Aorta (tissue), 5 donors: ENCODE results near the gene MED13L. TPM values are rescaled to one million over a fixed set of nuclear protein-coding genes. Genes with fewer than 3 reads are reported as not detected.

Experiments used
- ATAC-seq: fragments of 200-7000 bp; cut with Tn5 transposase; one replicate; pipeline ENCODE4 v1.9.1; 2022; ENCODE audit warnings: moderate library complexity; ENCODE audit not compliant: low FRiP score
- DNase-seq, 2 donors: peaks; one replicate each; pipeline ENCODE4 v3.0.0-alpha.2; 2020
- H3K27ac ChIP-seq, 2 donors: one replicate each; pipeline ENCODE4 v1.5.1; 2013; ENCODE audit warnings: low read length in 2 of 2, mild to moderate bottlenecking in 2 of 2, moderate library complexity in 2 of 2, control low read depth in 1 of 2, inconsistent platforms in 1 of 2, low read depth in 1 of 2
- H3K27me3 ChIP-seq, 2 donors: one replicate each; pipeline ENCODE4 v1.6.1; 2013; ENCODE audit warnings: control low read depth in 1 of 2, low read length in 1 of 2, mild to moderate bottlenecking in 1 of 2, moderate library complexity in 1 of 2; ENCODE audit not compliant: insufficient read depth in 2 of 2, control insufficient read depth in 1 of 2
- H3K36me3 ChIP-seq, 2 donors: one replicate each; pipeline ENCODE4 v1.6.1; 2013; ENCODE audit warnings: control low read depth in 1 of 2, low read length in 1 of 2, mild to moderate bottlenecking in 1 of 2; ENCODE audit not compliant: insufficient read depth in 2 of 2, control insufficient read depth in 1 of 2
- H3K4me1 ChIP-seq, 2 donors: one replicate each; pipeline ENCODE4 v1.6.1; 2013; ENCODE audit warnings: low read length in 2 of 2, control low read depth in 1 of 2, mild to moderate bottlenecking in 1 of 2, moderate library complexity in 1 of 2; ENCODE audit not compliant: insufficient read depth in 2 of 2, control insufficient read depth in 1 of 2
- H3K4me3 ChIP-seq, 2 donors: one replicate each; pipeline ENCODE4 v1.5.1; 2013; ENCODE audit warnings: low read length in 2 of 2, control low read depth in 1 of 2, mild to moderate bottlenecking in 1 of 2
- H3K9me3 ChIP-seq: one replicate; pipeline ENCODE4 v1.6.1; 2013; ENCODE audit warnings: mild to moderate bottlenecking, low read length; ENCODE audit not compliant: control insufficient read depth
- WGBS, 2 donors: extraction: QIAGEN DNeasy Blood & Tissue Kit; methylation state at CpG; one replicate each; pipeline ENCODE4 v1.1.7; 2013; 5-methylcytosine and 5-hydroxymethylcytosine counted together
- intact Hi-C, 2 donors: fragments of 100-400 bp; cut with DNase I; formaldehyde crosslinking; loops; one replicate each; pipeline versions ENCODE4 v1.14.2 to v1.15.0; 2022
- polyA plus RNA-seq, 2 donors: library from polyadenylated mRNA; stranded (reverse); fragments of 200-250 nt; gene quantifications; one replicate each; pipeline ENCODE4 v1.2.3, GENCODE V29; 2013
- total RNA-seq, 2 donors: library from RNA; stranded (reverse); fragmentation: NEBNext Ultra II Directional; extraction: Animal tissue kit (Norgen Biotek cat#: 25700); gene quantifications; one replicate each; pipeline ENCODE4 v1.2.1, GENCODE V29; 2021
- donor health status: healthy with polysubstance abuse.
- donor health status: Bipolar disorder and iron deficiency.
- donor health status: DM: no; HTN: no; CAD: no.
- donor health status: DM: no; HTN: no; CAD: no.
- donor health status: DM: yes; HTN: yes; CAD: no.

The MED13L gene
- total and polyA plus RNA-seq, 4 donors, result 16.7 to 215 (median 114) TPM

GRCh38 chr12:116207274-116207673 is 70.2 kb downstream of the MED13L start:
- no peak for ATAC-seq
- H3K36me3 ChIP-seq, result no peaks in the 10 kb centered on the region
- WGBS, 2 donors, result 95 to 98% methylated on average over 3 of the region's 3 CpGs
- DNase-seq, result no peak
- H3K4me3 ChIP-seq, result no peak overlapping the region
- H3K4me1 ChIP-seq, result peaks cover 3 to 6% of the 10 kb centered on the region in 2 donors
- no peak overlapping the region for H3K27ac ChIP-seq
- no peaks in the 10 kb centered on the region for H3K27me3 ChIP-seq
- no peaks in the 10 kb centered on the region for H3K9me3 ChIP-seq
- intact Hi-C loops, result no loop called here

- ATAC-seq (no peak), DNase-seq (no peak)
- Histone ChIP-seq H3K27me3 (no peaks in the 10 kb centered on the region), H3K4me1 (peaks cover 3 to 6% of the 10 kb centered on the region in 2 donors), H3K9me3 (no peaks in the 10 kb centered on the region), H3K27ac (no peak overlapping the region), H3K4me3 (no peak overlapping the region), H3K36me3 (no peaks in the 10 kb centered on the region)
- WGBS, 2 donors, result 91 to 96% methylated on average over 3 of the region's 3 CpGs
- intact Hi-C loops, result no loop called here
Observed at GRCh38 chr12:116206828-116207227, 70.7 kb downstream of the MED13L start.

GRCh38 chr12:116204785-116205184 is 72.7 kb downstream of the MED13L start:
- H3K4me1 ChIP-seq, result peaks cover 2 to 4% of the 10 kb centered on the region in 2 donors

GRCh38 chr12:116204169-116204568 is 73.3 kb downstream of the MED13L start:
- H3K27ac ChIP-seq, result no peak overlapping the region
- H3K36me3 ChIP-seq, result no peaks in the 10 kb centered on the region
- DNase-seq (no peak), ATAC-seq (no peak)
- no peaks in the 10 kb centered on the region for H3K27me3 ChIP-seq
- H3K9me3 ChIP-seq, result no peaks in the 10 kb centered on the region
- peaks cover 2 to 4% of the 10 kb centered on the region in 2 donors for H3K4me1 ChIP-seq
- WGBS, 2 donors, result 68 to 77% methylated on average over 4 of the region's 4 CpGs
- H3K4me3 ChIP-seq, result no peak overlapping the region
- intact Hi-C loops, result no loop called here

More at GRCh38 chr12:116204785-116205184, 72.7 kb downstream of the MED13L start:
- DNase-seq, result no peak
- no peak for ATAC-seq
- H3K27ac ChIP-seq, result no peak overlapping the region
- intact Hi-C loops, result no loop called here
- H3K36me3 ChIP-seq, result no peaks in the 10 kb centered on the region
- WGBS, 2 donors, result 89 to 93% methylated on average over 3 of the region's 3 CpGs
- no peaks in the 10 kb centered on the region for H3K9me3 ChIP-seq
- no peak overlapping the region for H3K4me3 ChIP-seq
- no peaks in the 10 kb centered on the region for H3K27me3 ChIP-seq

- WGBS, 2 donors, result 60 to 62% methylated on average over 4 of the region's 4 CpGs
- intact Hi-C loops, result no loop called here
- Histone ChIP-seq H3K27ac (peak overlapping the region in 1 of 2 donors; percentile 43), H3K4me1 (peaks cover 2 to 15% of the 10 kb centered on the region in 2 donors), H3K4me3 (no peak overlapping the region), H3K36me3 (no peaks in the 10 kb centered on the region), H3K9me3 (no peaks in the 10 kb centered on the region), H3K27me3 (no peaks in the 10 kb centered on the region)
- ATAC-seq, result no peak
- DNase-seq, result no peak
Observed at GRCh38 chr12:116202940-116203339, 74.6 kb downstream of the MED13L start.

- H3K4me1 ChIP-seq, result peaks cover 2 to 15% of the 10 kb centered on the region in 2 donors
- intact Hi-C loops, result no loop called here
- no peak for DNase-seq
- ATAC-seq, result no peak
- peak overlapping the region in 1 of 2 donors; percentile 43 for H3K27ac ChIP-seq
- no peak overlapping the region for H3K4me3 ChIP-seq
- no peaks in the 10 kb centered on the region for H3K27me3 ChIP-seq
- WGBS, 2 donors, result 72 to 76% methylated on average over 4 of the region's 4 CpGs
- H3K36me3 ChIP-seq, result no peaks in the 10 kb centered on the region
- H3K9me3 ChIP-seq, result no peaks in the 10 kb centered on the region
Observed at GRCh38 chr12:116202433-116202832, 75.1 kb downstream of the MED13L start.

GRCh38 chr12:116201908-116202307 is 75.6 kb downstream of the MED13L start:
- WGBS, 2 donors, result 67 to 78% methylated on average over 1 of the region's 1 CpG
- Histone ChIP-seq H3K4me1 (peaks cover 2 to 15% of the 10 kb centered on the region in 2 donors), H3K9me3 (no peaks in the 10 kb centered on the region), H3K27ac (no peak overlapping the region), H3K4me3 (no peak overlapping the region), H3K36me3 (no peaks in the 10 kb centered on the region), H3K27me3 (no peaks in the 10 kb centered on the region)
- ATAC-seq (no peak), DNase-seq (no peak)
- intact Hi-C loops, result no loop called here

- intact Hi-C loops, result no loop called here
- no peaks in the 10 kb centered on the region for H3K36me3 ChIP-seq
- DNase-seq (no peak), ATAC-seq (no peak)
- 67 to 74% methylated on average over 2 of the region's 2 CpGs for WGBS, 2 donors
- no peak overlapping the region for H3K27ac ChIP-seq
- peaks cover 2 to 15% of the 10 kb centered on the region in 2 donors for H3K4me1 ChIP-seq
- H3K27me3 ChIP-seq, result no peaks in the 10 kb centered on the region
- no peaks in the 10 kb centered on the region for H3K9me3 ChIP-seq
- no peak overlapping the region for H3K4me3 ChIP-seq
Observed at GRCh38 chr12:116201359-116201758, 76.1 kb downstream of the MED13L start.

- Histone ChIP-seq H3K4me3 (no peak overlapping the region), H3K36me3 (no peaks in the 10 kb centered on the region), H3K9me3 (no peaks in the 10 kb centered on the region), H3K27me3 (no peaks in the 10 kb centered on the region), H3K27ac (no peak overlapping the region), H3K4me1 (peaks cover 2 to 15% of the 10 kb centered on the region in 2 donors)
- intact Hi-C loops, result no loop called here
- WGBS, 2 donors, result 91 to 96% methylated on average over 1 of the region's 1 CpG
- DNase-seq (no peak), ATAC-seq (no peak)
Observed at GRCh38 chr12:116200812-116201211, 76.7 kb downstream of the MED13L start.
